IPS-20b (cell line): ENCODE data around the gene CCDC97.

Experiments
- H3K27ac ChIP-seq: one replicate; pipeline ENCODE4 v1.5.1; 2013; ENCODE audit warnings: low read length
- H3K27me3 ChIP-seq: 2 replicates; pipeline ENCODE4 v1.6.1; 2013; ENCODE audit warnings: mild to moderate bottlenecking, low read length, inconsistent platforms; ENCODE audit not compliant: insufficient read depth
- H3K36me3 ChIP-seq: 2 replicates; pipeline ENCODE4 v1.6.1; 2013; ENCODE audit warnings: low read depth, mild to moderate bottlenecking, inconsistent platforms, low read length, moderate library complexity; ENCODE audit not compliant: insufficient read depth
- H3K4me1 ChIP-seq: 2 replicates; pipeline ENCODE4 v1.6.1; 2013; ENCODE audit warnings: mild to moderate bottlenecking, control low read depth, inconsistent platforms, low read length, moderate library complexity; ENCODE audit not compliant: insufficient read depth
- H3K4me3 ChIP-seq: 2 replicates; pipeline ENCODE4 v1.5.1; 2013; ENCODE audit warnings: mild to moderate bottlenecking, low read length, inconsistent platforms
- H3K9ac ChIP-seq: 2 replicates; pipeline ENCODE4 v1.6.1; 2013; ENCODE audit warnings: low read depth, mild to moderate bottlenecking, inconsistent platforms, low read length, moderate library complexity
- H3K9me3 ChIP-seq: 2 replicates; pipeline ENCODE4 v1.6.1; 2013; ENCODE audit warnings: mild to moderate bottlenecking, low read depth, low read length, inconsistent platforms; ENCODE audit not compliant: insufficient read depth

Gene CCDC97

DNA sequence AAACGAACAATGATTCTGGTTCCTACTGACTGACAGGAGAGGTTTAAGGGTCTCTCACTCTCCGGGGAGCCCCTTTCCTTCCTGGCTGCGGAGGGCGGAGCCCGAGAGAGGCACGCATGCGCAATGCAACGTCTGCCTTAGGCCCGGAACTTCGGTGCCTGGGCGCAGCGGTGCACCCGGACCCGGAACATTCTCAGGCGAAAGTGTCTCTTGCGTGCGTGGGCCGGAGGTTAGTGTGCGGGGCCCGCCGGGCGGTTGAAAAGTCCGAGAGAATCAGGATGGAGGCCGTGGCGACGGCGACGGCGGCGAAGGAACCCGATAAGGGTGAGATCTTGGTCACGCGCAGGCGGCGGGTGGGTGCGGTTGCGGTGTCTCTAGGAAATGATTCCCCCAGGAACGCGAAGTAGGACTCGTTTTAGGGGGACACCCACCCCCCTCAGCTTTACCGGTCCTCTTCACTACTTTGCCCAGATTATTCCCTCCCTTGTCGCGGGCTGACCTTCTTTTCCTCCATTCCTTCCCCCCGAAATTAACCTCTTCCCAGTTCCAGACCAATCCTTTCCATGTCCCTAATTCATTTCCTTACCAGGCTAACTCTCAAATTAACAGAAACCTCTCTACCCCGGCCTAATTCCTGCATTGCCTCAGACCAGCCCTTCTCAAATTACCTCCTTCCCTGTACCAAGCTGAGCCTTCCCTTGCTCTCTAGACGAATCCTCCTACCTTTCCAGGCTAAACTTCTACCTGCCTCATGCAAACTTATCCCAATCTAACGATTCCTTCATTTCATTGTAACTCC, at the start of gene CCDC97:
CCDC97 (plus strand) TSS at position 140 of the 799 bp plus-strand sequence; CDS start at position 279, 139 bp downstream.
- no peaks in the 10 kb centered on the region for H3K27me3 ChIP-seq
- H3K9ac ChIP-seq = peak within 1 kb of the TSS; percentile 88
- peak within 1 kb of the TSS; percentile 85 for H3K4me3 ChIP-seq
- H3K4me1 ChIP-seq = peaks cover 12% of the 10 kb centered on the region
- H3K27ac ChIP-seq = peak within 1 kb of the TSS; percentile 95
- peaks cover 44% of the 10 kb centered on the region for H3K36me3 ChIP-seq
- H3K9me3 ChIP-seq = no peaks in the 10 kb centered on the region

DNA sequence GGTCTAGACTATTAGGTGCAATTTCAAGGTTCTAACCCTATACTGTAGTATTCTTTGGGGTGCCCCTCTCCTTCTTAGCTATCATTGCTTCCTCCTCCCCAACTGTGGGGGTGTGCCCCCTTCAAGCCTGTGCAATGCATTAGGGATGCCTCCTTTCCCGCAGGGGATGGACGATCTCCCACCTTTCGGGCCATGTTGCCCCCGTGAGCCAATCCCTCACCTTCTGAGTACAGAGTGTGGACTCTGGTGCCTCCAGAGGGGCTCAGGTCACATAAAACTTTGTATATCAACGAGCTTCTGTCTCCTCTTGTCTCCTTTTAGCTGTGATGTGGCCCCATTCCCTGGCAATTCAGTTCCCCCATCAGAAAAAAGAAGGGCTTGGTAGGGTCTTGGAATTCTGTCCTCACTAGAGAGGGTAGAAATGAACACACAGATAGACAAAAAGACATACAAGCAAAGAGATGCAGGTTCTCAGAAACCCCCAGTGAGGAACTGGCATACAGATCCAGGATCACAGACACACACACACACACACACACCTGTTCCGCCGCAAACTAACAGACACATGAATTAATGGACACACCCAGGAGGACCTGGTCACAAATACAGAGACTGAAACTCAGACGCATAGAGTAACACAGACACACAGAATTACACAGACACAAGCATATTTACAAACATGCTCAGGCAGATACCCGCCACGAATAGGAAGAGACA, 48.3 kb upstream of the CCDC97 start:
- H3K36me3 ChIP-seq = peaks cover 33% of the 10 kb centered on the region
- peak overlapping the region; percentile 99 for H3K4me3 ChIP-seq
- no peaks in the 10 kb centered on the region for H3K27me3 ChIP-seq
- no peaks in the 10 kb centered on the region for H3K9me3 ChIP-seq
- H3K9ac ChIP-seq = peak overlapping the region; percentile 20; the same call in 1 of the 2 replicates
- no peak overlapping the region for H3K27ac ChIP-seq
- 0 out of 2 replicates have a peak, but pooled peaks cover 3% of the 10 kb centered on the region for H3K4me1 ChIP-seq

DNA sequence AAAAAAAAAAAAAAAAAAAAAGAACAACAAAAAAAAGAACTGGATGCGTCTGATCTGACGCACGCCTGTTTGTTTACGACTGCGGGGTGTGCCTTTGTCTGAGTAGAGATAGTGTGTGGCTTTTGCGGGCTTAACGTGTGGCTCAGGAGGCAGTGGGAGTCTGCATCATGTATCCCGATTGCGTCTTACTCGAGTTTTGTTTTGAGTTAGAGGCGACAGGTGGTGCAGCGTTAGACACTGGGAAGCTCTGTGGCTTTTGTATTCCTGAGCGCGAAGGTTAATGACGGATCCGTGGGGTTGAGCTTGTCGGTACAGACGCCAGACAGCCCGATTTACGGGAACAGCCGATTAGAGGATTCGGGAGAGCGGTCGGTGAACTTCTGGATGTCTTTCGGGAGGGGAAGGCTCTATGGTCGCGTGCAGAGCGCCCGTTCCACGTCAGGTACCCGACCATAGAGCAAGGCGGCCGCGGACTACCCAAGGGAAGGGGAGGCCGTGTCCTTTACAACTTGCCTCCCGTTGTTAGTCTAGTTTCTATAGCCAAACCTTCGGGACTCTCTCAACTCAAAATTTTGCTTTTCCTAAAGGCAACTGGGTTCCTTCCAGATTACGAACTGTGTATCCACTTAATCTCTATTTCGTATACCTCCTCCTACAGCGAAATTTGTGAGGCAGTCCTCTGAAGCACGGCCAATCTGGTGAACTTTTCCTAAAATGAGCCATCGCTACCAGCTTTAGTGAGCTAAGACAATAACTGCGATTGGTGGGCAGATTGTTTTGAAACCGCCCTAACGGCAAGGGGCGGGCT, 46.7 kb upstream of the CCDC97 start:
- H3K27ac ChIP-seq = peak overlapping the region; percentile 62
- no peaks in the 10 kb centered on the region for H3K9me3 ChIP-seq
- H3K36me3 ChIP-seq = peaks cover 36% of the 10 kb centered on the region

DNA sequence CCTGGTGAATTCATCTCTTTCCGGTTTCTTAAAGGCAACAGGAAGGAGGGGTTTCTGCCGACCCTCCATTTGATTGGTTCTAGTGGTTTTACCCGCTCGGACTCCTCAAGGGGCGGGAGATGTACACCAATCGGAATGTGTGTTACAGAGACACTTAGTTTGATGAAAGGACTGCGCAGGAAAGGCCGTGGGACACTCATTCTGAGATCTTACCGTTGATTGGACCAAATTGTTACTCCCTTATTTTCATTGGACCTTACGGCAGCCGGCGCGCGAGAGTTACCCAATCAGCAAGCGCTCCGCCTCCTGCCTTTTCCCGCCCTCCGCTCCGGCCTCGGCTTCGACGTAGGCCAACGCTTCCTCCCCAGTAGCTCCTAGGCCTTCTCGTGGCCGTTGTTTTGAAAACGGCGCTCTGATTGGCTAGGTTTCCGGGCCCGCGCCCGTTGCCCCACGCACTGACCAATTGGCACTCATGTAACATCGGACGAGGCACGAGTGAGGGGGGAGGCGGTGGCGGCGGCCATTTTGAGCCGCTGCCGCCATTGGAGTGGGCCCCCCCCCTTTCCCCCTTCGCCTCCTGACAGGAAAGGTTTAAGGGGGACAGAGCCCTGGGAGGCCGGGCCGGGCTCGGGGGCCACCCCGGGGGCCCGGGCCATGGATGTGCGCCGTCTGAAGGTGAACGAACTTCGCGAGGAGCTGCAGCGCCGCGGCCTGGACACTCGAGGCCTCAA, 46.0 kb upstream of the CCDC97 start, which contains the start of gene HNRNPUL1:
HNRNPUL1 (plus strand) TSS at position 523 of the 731 bp plus-strand sequence; CDS start at position 655, 132 bp downstream.
- peak within 1 kb of the TSS; percentile 99 for H3K4me3 ChIP-seq
- peak within 1 kb of the TSS; percentile 94 for H3K27ac ChIP-seq
- 0 out of 2 replicates have a peak, but pooled peaks cover 3% of the 10 kb centered on the region for H3K4me1 ChIP-seq
- peak within 1 kb of the TSS; percentile 99 for H3K9ac ChIP-seq
- peaks cover 38% of the 10 kb centered on the region for H3K36me3 ChIP-seq
- no peaks in the 10 kb centered on the region for H3K9me3 ChIP-seq
- H3K27me3 ChIP-seq = no peaks in the 10 kb centered on the region

More for the DNA sequence above, 46.7 kb upstream of the CCDC97 start:
- Histone ChIP-seq H3K4me3 (peak overlapping the region; percentile 99), H3K27me3 (no peaks in the 10 kb centered on the region), H3K4me1 (0 out of 2 replicates have a peak, but pooled peaks cover 3% of the 10 kb centered on the region), H3K9ac (peak overlapping the region; percentile 99)

DNA sequence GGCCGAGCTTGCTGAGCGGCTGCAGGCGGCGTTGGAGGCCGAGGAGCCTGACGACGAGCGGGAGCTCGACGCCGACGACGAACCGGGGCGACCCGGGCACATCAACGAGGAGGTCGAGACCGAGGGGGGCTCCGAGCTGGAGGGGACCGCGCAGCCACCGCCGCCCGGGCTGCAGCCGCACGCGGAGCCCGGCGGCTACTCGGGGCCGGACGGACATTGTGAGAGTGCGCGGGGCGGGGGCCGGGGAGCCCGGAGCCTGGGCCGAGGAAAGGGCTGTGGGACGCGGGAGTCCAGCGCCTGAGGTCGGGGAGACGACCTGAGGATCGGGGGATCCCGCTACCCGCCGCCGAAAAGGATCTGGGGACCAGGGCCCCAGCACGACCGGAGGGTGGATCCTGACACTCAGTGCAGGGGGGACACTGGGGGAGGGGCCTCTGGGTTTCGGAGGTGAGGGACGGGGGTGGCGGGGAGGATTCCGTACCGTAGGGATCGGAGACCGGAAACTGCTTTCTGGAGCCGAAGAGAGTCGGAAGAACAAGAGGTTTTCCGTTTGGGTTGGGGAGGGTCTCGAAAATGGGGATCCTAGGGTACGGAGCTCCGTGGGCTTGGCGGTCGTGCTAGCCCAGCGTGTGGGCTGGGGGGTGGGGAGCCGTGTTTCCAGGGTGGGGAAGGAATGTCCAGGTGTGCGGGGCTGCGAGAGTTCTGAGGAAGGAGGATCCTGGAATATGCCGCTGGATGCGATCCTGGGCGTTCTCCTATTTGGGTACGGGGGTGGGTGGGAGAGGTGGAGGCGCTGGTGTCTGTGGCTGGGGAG, 45.2 kb upstream of the CCDC97 start:
- Histone ChIP-seq H3K36me3 (peaks cover 38% of the 10 kb centered on the region), H3K4me3 (peak overlapping the region; percentile 91), H3K4me1 (0 out of 2 replicates have a peak, but pooled peaks cover 3% of the 10 kb centered on the region), H3K27me3 (no peaks in the 10 kb centered on the region), H3K27ac (peak overlapping the region; percentile 94), H3K9me3 (no peaks in the 10 kb centered on the region), H3K9ac (peak overlapping the region; percentile 99)

DNA sequence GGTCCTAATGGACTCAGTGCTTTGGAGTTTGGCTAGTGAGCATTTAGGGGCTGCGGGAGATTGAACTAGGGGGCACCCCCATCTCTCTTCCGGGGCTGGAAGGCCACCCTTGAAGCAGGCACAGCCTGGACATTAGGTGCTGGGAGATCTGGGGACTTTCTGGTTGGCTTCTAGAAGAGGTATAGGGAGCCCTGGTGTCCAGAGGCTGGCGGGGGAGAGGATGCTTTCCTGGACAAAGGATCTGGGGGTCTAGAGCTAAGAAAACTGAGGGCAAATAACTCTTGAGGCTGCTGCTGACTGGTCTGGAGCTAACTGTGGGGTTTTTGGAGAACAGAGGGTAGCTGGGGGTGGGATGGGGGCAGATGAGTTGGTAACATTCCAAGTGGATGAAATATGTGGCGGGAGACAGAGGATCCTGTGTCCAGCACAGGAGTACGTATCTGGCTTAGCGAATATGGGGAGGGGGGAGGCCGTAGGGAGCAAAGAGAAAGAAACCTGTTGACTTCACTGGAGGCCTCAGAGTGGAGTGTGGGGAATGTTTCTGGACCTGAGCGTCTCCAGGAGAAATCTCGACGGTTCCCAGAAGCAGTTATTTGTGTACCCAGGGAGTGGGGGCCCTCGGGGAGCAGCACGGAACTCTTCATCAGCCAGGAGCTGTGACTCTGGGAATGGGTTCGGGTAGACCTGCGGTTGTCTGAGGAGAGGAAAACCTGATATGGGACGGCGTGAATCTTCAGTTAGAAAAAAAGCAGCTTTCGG, 44.4 kb upstream of the CCDC97 start:
- H3K27me3 ChIP-seq = no peaks in the 10 kb centered on the region
- peak overlapping the region; percentile 99 for H3K9ac ChIP-seq
- no peaks in the 10 kb centered on the region for H3K9me3 ChIP-seq
- H3K4me3 ChIP-seq = peak overlapping the region; percentile 91
- peak overlapping the region; percentile 94 for H3K27ac ChIP-seq
- H3K4me1 ChIP-seq = 0 out of 2 replicates have a peak, but pooled peaks cover 3% of the 10 kb centered on the region
- peaks cover 43% of the 10 kb centered on the region for H3K36me3 ChIP-seq

DNA sequence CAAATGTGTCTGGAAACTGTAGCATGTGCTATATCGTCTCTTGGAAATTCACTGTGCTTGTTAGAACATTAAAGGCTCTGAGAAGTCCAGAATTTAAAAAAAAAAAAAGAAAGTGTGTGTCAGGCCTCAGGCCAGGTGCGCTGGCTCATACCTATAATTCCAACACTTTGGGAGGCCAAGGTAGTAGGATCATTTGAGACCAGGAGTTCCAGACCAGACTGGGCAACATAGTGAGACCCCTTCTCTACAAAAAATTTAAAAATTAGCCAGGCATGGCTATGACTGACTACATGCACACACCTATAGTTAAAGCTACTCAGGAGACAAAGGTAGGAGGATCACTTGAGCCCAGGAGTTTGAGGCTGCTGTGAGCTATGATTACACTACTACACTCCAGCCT, 40.9 kb upstream of the CCDC97 start:
- no peak overlapping the region for H3K27ac ChIP-seq
- no peak overlapping the region for H3K9ac ChIP-seq
- no peaks in the 10 kb centered on the region for H3K4me1 ChIP-seq
- H3K27me3 ChIP-seq = no peaks in the 10 kb centered on the region
- H3K4me3 ChIP-seq = no peak overlapping the region
- H3K9me3 ChIP-seq = no peaks in the 10 kb centered on the region
- peaks cover 77% of the 10 kb centered on the region for H3K36me3 ChIP-seq

DNA sequence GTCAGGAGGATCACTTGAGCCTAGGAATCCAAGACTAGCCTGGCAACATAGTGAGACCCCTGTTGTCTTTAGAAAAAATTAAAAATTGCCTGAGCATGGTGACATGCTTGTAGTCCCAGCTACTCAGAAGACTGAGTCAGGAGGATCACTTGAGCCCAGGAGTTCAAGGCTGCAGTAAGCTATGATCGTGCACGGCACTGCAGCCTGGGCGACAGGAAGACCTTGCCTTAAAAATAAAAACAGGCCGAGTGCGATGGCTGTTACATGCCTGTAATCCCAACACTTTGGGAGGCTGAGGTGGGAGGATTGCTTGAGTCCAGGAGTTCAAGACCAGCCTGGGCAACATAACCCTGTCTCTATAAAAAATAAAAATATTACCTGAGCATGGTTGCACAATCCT, 40.4 kb upstream of the CCDC97 start:
- no peak overlapping the region for H3K9ac ChIP-seq
- H3K36me3 ChIP-seq = peaks cover 83% of the 10 kb centered on the region
- no peaks in the 10 kb centered on the region for H3K9me3 ChIP-seq
- H3K4me3 ChIP-seq = no peak overlapping the region
- no peaks in the 10 kb centered on the region for H3K27me3 ChIP-seq
- no peaks in the 10 kb centered on the region for H3K4me1 ChIP-seq
- no peak overlapping the region for H3K27ac ChIP-seq

DNA sequence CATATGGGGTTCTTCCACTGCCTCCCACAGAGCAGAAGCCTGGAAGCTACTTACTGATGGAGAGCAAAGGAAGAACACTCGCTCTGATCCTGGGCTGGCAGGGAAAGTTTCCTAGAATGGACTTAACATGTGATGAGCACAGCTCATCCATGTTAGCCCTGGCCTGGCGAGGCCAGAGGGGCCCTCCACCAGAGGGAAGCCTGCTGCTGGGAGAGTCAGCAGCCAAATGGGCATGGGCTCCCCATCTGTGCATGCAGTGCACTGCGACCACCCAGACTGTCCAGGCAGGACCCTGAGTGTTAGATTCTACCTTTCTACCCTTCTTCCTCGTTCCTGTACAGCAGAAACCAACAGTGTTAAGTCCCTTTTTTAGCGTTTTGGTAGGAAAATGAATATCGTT, 36.9 kb upstream of the CCDC97 start:
- Histone ChIP-seq H3K36me3 (peaks cover 100% of the 10 kb centered on the region), H3K4me1 (no peaks in the 10 kb centered on the region), H3K27ac (no peak overlapping the region), H3K27me3 (no peaks in the 10 kb centered on the region), H3K9ac (no peak overlapping the region), H3K9me3 (no peaks in the 10 kb centered on the region), H3K4me3 (no peak overlapping the region)

DNA sequence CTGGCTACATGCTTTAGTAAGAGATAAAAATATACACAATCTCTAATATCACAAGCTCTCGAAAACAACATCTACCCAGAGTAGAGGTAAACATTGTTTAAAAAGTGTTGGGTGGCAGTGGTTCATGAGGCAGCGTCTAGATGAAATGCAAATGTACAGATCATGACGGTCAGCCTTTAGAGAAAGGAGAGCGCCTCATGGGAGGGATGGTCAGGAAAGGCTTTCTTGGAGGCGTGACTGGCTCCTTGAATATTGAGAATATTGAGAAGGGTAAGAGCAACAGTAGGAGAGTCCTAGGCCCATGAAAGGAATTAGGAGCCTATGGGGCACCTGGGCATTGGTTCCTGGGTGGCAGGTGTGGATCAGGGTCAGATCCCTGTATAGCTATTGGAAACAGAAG, 35.2 kb upstream of the CCDC97 start:
- Histone ChIP-seq H3K9me3 (no peaks in the 10 kb centered on the region), H3K9ac (no peak overlapping the region), H3K4me1 (no peaks in the 10 kb centered on the region), H3K27me3 (no peaks in the 10 kb centered on the region), H3K36me3 (peaks cover 100% of the 10 kb centered on the region), H3K4me3 (no peak overlapping the region), H3K27ac (no peak overlapping the region)
